Ovary (tissue), 9 donors: ENCODE data around the gene RYR2. TPM values are rescaled to one million over a fixed set of nuclear protein-coding genes. Genes with fewer than 3 reads are reported as not detected.

Source experiments
- DNase-seq, 5 donors: peaks; one replicate each; pipeline ENCODE4 v3.0.0-alpha.2; 2019 to 2020
- H3K27ac ChIP-seq, 2 donors: fragments of 200-600 bp; one replicate each; pipeline versions ENCODE4 v1.5.1 to v1.8.0; 2019 to 2022
- H3K27me3 ChIP-seq: fragments of 200-600 bp; one replicate; pipeline ENCODE4 v1.8.0; 2022
- H3K36me3 ChIP-seq: fragments of 200-600 bp; sonication (generic); one replicate; pipeline ENCODE4 v1.5.1; 2019
- H3K4me1 ChIP-seq: one replicate; pipeline ENCODE4 v1.8.1; 2013; ENCODE audit warnings: mild to moderate bottlenecking, moderate library complexity; ENCODE audit not compliant: insufficient read depth
- H3K4me3 ChIP-seq: fragments of 200-600 bp; sonication (generic); one replicate; pipeline ENCODE4 v1.5.1; 2017
- H3K9me3 ChIP-seq, 2 donors: fragments of 200-600 bp in 1 of 2; sonication (generic) in 1 of 2; one replicate each; pipeline versions ENCODE4 v1.5.1 to v1.8.1; 2013 to 2019; ENCODE audit warnings: mild to moderate bottlenecking in 1 of 2, moderate library complexity in 1 of 2
- CTCF ChIP-seq, 3 donors: fragments of 450-650 bp in 2 of 3; fragments of 200-600 bp in 1 of 3; IDR thresholded peaks; one replicate each; pipeline versions ENCODE4 v1.5.1 to v1.8.0; 2016 to 2022; ENCODE audit warnings: antibody characterized with exemption in 3 of 3, mild to moderate bottlenecking in 1 of 3
- EP300 ChIP-seq: sonication (generic); formaldehyde crosslinking; IDR thresholded peaks from one replicate; pipeline ENCODE4 v1.6.1; 2017; ENCODE audit warnings: antibody characterized with exemption
- POLR2A ChIP-seq: fragments of 450-650 bp; IDR thresholded peaks from one replicate; pipeline ENCODE4 v1.6.1; 2017; ENCODE audit warnings: antibody characterized with exemption, mild to moderate bottlenecking, moderate library complexity
- WGBS, 3 donors: extraction: QIAGEN DNeasy Blood & Tissue Kit in 1 of 3; methylation state at CpG; one replicate each; pipeline versions ENCODE4 v1.1.5 to v1.1.7; 2013 to 2017; 5-methylcytosine and 5-hydroxymethylcytosine counted together
- intact Hi-C, 4 donors: fragments of 100-400 bp; cut with DNase I; formaldehyde crosslinking; loops; one replicate each; pipeline versions ENCODE4 v1.11.0 to v1.15.1; 2022 to 2023
- polyA plus RNA-seq, 2 donors: library from polyadenylated mRNA; stranded (reverse); fragments of 200-250 nt in 1 of 2; fragments of 350-450 nt in 1 of 2; fragmentation: Illumina TruSeq in 1 of 2; extraction: RNeasy Lipid Tissue Mini Kit (QIAGEN cat#74804) in 1 of 2; gene quantifications; one replicate each; pipeline ENCODE4 v1.2.3, GENCODE V29; 2013 to 2014
- total RNA-seq, 7 donors: library from RNA; depleted of rRNA in 2 of 7; stranded (reverse); fragments of >200 nt in 2 of 7; fragmentation: NEBNext Ultra II Directional in 3 of 7; extraction: Animal tissue kit (Norgen Biotek cat#: 25700) in 3 of 7; gene quantifications; one replicate each; pipeline versions ENCODE4 v1.1.0 to v1.2.4, GENCODE V29; 2016 to 2023
- donor health status: DM: no; HTN: no; CAD: no; lungs with moderate emphysema.
- donor health status: DM: no; HTN: no; CAD: no.
- donor health status: Bipolar disorder and iron deficiency.
- donor health status: DM: yes; HTN: yes; CAD: no.
- donor health status: DM: no; HTN: no; CAD: no.
- donor health status: DM: yes; HTN: yes; CAD: no.

RYR2 gene
- total and polyA plus RNA-seq, 9 donors, result 3.0 to 13.8 (median 5.4) TPM

GRCh38 chr1:237858992-237859391 is 817.0 kb downstream of the RYR2 start:
- Histone ChIP-seq H3K27me3 (no peaks in the 10 kb centered on the region), H3K9me3 (no peaks in the 10 kb centered on the region), H3K4me3 (no peak overlapping the region), H3K4me1 (no peaks in the 10 kb centered on the region), H3K36me3 (no peaks in the 10 kb centered on the region), H3K27ac (no peak overlapping the region)
- WGBS, 3 donors, result 52 to 61% (median 57%) methylated on average over 4 of the region's 4 CpGs
- no peak for DNase-seq
- TF ChIP-seq EP300 (no peak), POLR2A (no peak), CTCF (IDR thresholded peaks at IDR 0.05) (no peak)
- intact Hi-C loops, result no loop called here

- DNase-seq, result no peak
- WGBS, 3 donors, result 81 to 82% (median 81%) methylated on average over 8 of the region's 8 CpGs
- Histone ChIP-seq H3K4me1 (peaks cover 2% of the 10 kb centered on the region), H3K4me3 (no peak overlapping the region), H3K9me3 (no peaks in the 10 kb centered on the region), H3K27ac (no peak overlapping the region), H3K27me3 (no peaks in the 10 kb centered on the region), H3K36me3 (no peaks in the 10 kb centered on the region)
- TF ChIP-seq POLR2A (no peak), CTCF (IDR thresholded peaks at IDR 0.05) (no peak), EP300 (no peak)
- intact Hi-C loops, result no loop called here
Observed at GRCh38 chr1:237861944-237862343, 820.0 kb downstream of the RYR2 start.

- Histone ChIP-seq H3K27me3 (no peaks in the 10 kb centered on the region), H3K36me3 (no peaks in the 10 kb centered on the region), H3K4me1 (peaks cover 2% of the 10 kb centered on the region), H3K27ac (no peak overlapping the region), H3K9me3 (no peaks in the 10 kb centered on the region), H3K4me3 (no peak overlapping the region)
- intact Hi-C loops, result no loop called here
- DNase-seq, result no peak
- no peak for TF ChIP-seq CTCF (IDR thresholded peaks at IDR 0.05)
- TF ChIP-seq POLR2A, result no peak
- TF ChIP-seq EP300, result no peak
- 78 to 84% (median 82%) methylated on average over 2 of the region's 2 CpGs for WGBS, 3 donors
Observed at GRCh38 chr1:237863234-237863633, 821.2 kb downstream of the RYR2 start.

- Histone ChIP-seq H3K4me3 (no peak overlapping the region), H3K4me1 (peaks cover 2% of the 10 kb centered on the region), H3K36me3 (no peaks in the 10 kb centered on the region), H3K9me3 (no peaks in the 10 kb centered on the region), H3K27ac (no peak overlapping the region), H3K27me3 (no peaks in the 10 kb centered on the region)
- no peak for TF ChIP-seq POLR2A
- TF ChIP-seq EP300, result no peak
- TF ChIP-seq CTCF (IDR thresholded peaks at IDR 0.05), result peak in 1 of 3 donors; percentile 46
- intact Hi-C loops, result no loop called here
- 15 to 29% (median 16%) methylated on average over 20 to 25 of the region's 25 CpGs for WGBS, 3 donors
- DNase-seq, result peak; percentile 33 to 68 (median 58)
Observed at GRCh38 chr1:237864338-237865244, 822.6 kb downstream of the RYR2 start.
